Measurements from ENCODE around the gene KAZN. TPM values are rescaled to one million over a fixed set of nuclear protein-coding genes. Genes with fewer than 3 reads are reported as not detected.
A peak's percentile ranks its signal among the peaks of the same experiment; 100 is the strongest.

Gene KAZN
- total RNA-seq, 1 donor from 2014 or later: 33.5 TPM

GRCh38 chr1:15095496-15095875, 497.0 kb downstream of the KAZN start:
- H3K36me3 ChIP-seq: no peaks in the 10 kb centered on the region
- no peaks in the 10 kb centered on the region for H3K9me3 ChIP-seq
- no peak overlapping the region for H3K27ac ChIP-seq
- H3K4me1 ChIP-seq: peaks cover 6% of the 10 kb centered on the region
- intact Hi-C loops (cut with DNase I): no loop called here
- TF ChIP-seq CTCF (IDR thresholded peaks at IDR 0.05): no peak
- ATAC-seq (no peak), DNase-seq (no peak)
- H3K4me3 ChIP-seq: no peak overlapping the region
- no peaks in the 10 kb centered on the region for H3K27me3 ChIP-seq

- intact Hi-C loops (cut with DNase I): no loop called here
- Histone ChIP-seq H3K27me3 (peaks cover 3% of the 10 kb centered on the region), H3K4me3 (no peak overlapping the region), H3K36me3 (no peaks in the 10 kb centered on the region), H3K4me1 (no peaks in the 10 kb centered on the region), H3K9me3 (no peaks in the 10 kb centered on the region), H3K27ac (no peak overlapping the region)
- DNase-seq: no peak
- no peak for ATAC-seq
- no peak for TF ChIP-seq CTCF (IDR thresholded peaks at IDR 0.05)
Measured at GRCh38 chr1:15096293-15096692, 497.8 kb downstream of the KAZN start.

- ATAC-seq (no peak), DNase-seq (no peak)
- no peak for TF ChIP-seq CTCF (IDR thresholded peaks at IDR 0.05)
- Histone ChIP-seq H3K27me3 (peaks cover 3% of the 10 kb centered on the region), H3K9me3 (no peaks in the 10 kb centered on the region), H3K4me3 (no peak overlapping the region), H3K4me1 (no peaks in the 10 kb centered on the region), H3K36me3 (no peaks in the 10 kb centered on the region), H3K27ac (no peak overlapping the region)
- intact Hi-C loops (cut with DNase I): no loop called here
Measured at GRCh38 chr1:15098176-15099125, 500.0 kb downstream of the KAZN start.

- H3K27me3 ChIP-seq: peaks cover 3% of the 10 kb centered on the region
- no peaks in the 10 kb centered on the region for H3K36me3 ChIP-seq
- ATAC-seq: no peak
- H3K27ac ChIP-seq: no peak overlapping the region
- TF ChIP-seq CTCF (IDR thresholded peaks at IDR 0.05): no peak
- H3K9me3 ChIP-seq: peaks cover 4% of the 10 kb centered on the region
- no peak overlapping the region for H3K4me3 ChIP-seq
- no peaks in the 10 kb centered on the region for H3K4me1 ChIP-seq
- DNase-seq: no peak
- intact Hi-C loops (cut with DNase I): no loop called here
Measured at GRCh38 chr1:15099441-15100120, 501.1 kb downstream of the KAZN start.

- peak; percentile 79 for ATAC-seq
- peak; percentile 95 for TF ChIP-seq CTCF (IDR thresholded peaks at IDR 0.05)
Measured at GRCh38 chr1:15100121-15100879, 501.8 kb downstream of the KAZN start.

More at GRCh38 chr1:15100121-15100879, 501.8 kb downstream of the KAZN start:
- H3K9me3 ChIP-seq: peaks cover 6% of the 10 kb centered on the region
- intact Hi-C loops (cut with DNase I): no loop called here
- no peaks in the 10 kb centered on the region for H3K36me3 ChIP-seq
- no peak for DNase-seq
- H3K27me3 ChIP-seq: peaks cover 3% of the 10 kb centered on the region
- no peak overlapping the region for H3K4me3 ChIP-seq
- H3K4me1 ChIP-seq: no peaks in the 10 kb centered on the region
- H3K27ac ChIP-seq: no peak overlapping the region

All from upper lobe of right lung (tissue), 1 donor.